K562 (cell line): Measurements from ENCODE around the gene AHCYL2. TPM values are rescaled to one million over a fixed set of nuclear protein-coding genes. Genes with fewer than 3 reads are reported as not detected.

Experiments
- ADNP ChIP-seq: fragments of 200-800 bp; sonication (Bioruptor generic); IDR thresholded peaks from 2 replicates; pipeline ENCODE4 v1.6.1; 2016; ENCODE audit warnings: missing genetic modification characterization, missing compliant biosample characterization
- ATF1 ChIP-seq, 2 experiments: fragments of 450-650 bp in 1 of 2; IDR thresholded peaks; 2 replicates each; pipeline ENCODE4 v1.6.1; 2016; ENCODE audit warnings: missing compliant biosample characterization in 1 of 2, missing genetic modification characterization in 1 of 2
- BRD9 ChIP-seq: fragments of 450-650 bp; IDR thresholded peaks from 2 replicates; pipeline ENCODE4 v1.6.1; 2018; ENCODE audit warnings: low read depth; ENCODE audit not compliant: partially characterized antibody
- CREM ChIP-seq: IDR thresholded peaks from 2 replicates; pipeline ENCODE4 v1.6.1; 2014; ENCODE audit warnings: antibody characterized with exemption, low read depth
- ESRRB ChIP-seq: fragments of 250-450 bp; sonication (Bioruptor Pico); IDR thresholded peaks from 2 replicates; pipeline ENCODE4 v1.5.0; 2020; ENCODE audit warnings: mild to moderate bottlenecking, moderate library complexity, borderline replicate concordance
- FOXK1 ChIP-seq: sonication (generic); formaldehyde crosslinking; IDR thresholded peaks from 2 replicates; pipeline ENCODE4 v1.8.0; 2022; ENCODE audit warnings: missing genetic modification reagents, mild to moderate bottlenecking, borderline replicate concordance
- FOXP1 ChIP-seq: sonication (generic); formaldehyde crosslinking; IDR thresholded peaks from 2 replicates; pipeline ENCODE4 v1.8.0; 2022; ENCODE audit warnings: mild to moderate bottlenecking, missing genetic modification reagents
- GATAD2A ChIP-seq: fragments of 450-650 bp; IDR thresholded peaks from 2 replicates; pipeline ENCODE4 v1.6.1; 2017
- HDAC2 ChIP-seq: fragments of 450-650 bp; IDR thresholded peaks from 2 replicates; pipeline ENCODE4 v1.6.1; 2016; ENCODE audit warnings: mild to moderate bottlenecking
- KLF10 ChIP-seq: fragments of 250-450 bp; sonication (Bioruptor Pico); IDR thresholded peaks from 2 replicates; pipeline ENCODE4 v1.6.1; 2021; ENCODE audit warnings: matching md5 sums
- MEF2D ChIP-seq: conservative IDR thresholded peaks from 2 replicates; pipeline ENCODE4 v1.6.1; 2016; ENCODE audit warnings: low read depth, missing genetic modification characterization, missing compliant biosample characterization
- RBM15 ChIP-seq: fragments of 200-400 bp; formaldehyde crosslinking; IDR thresholded peaks from 2 replicates; pipeline ENCODE4 v1.6.1; 2018; ENCODE audit warnings: mild to moderate bottlenecking, low read length, moderate library complexity; ENCODE audit not compliant: insufficient read depth
- SRSF7 ChIP-seq: fragments of 200-400 bp; formaldehyde crosslinking; optimal IDR thresholded peaks from 2 replicates; pipeline ENCODE3; 2017; ENCODE audit warnings: mild to moderate bottlenecking, low read depth, low read length
- TCF7L2 ChIP-seq: fragments of 150-350 bp; IDR thresholded peaks from 2 replicates; pipeline ENCODE4 v1.6.1; 2016; ENCODE audit warnings: low read depth, mild to moderate bottlenecking, low read length, moderate library complexity
- TRIM24 ChIP-seq, 2 experiments: fragments of 450-650 bp; IDR thresholded peaks; 2 replicates each; pipeline ENCODE4 v1.6.1; 2016
- ZNF134 ChIP-seq: fragments of 250-450 bp; sonication (Bioruptor Pico); conservative IDR thresholded peaks from 2 replicates; pipeline ENCODE4 v1.4.0; 2020
- ZNF146 ChIP-seq: IDR thresholded peaks from one replicate; pipeline ENCODE4 v1.6.1; 2018; ENCODE audit warnings: missing compliant biosample characterization; ENCODE audit not compliant: unreplicated experiment
- polyA plus RNA-seq, 8 experiments: library from polyadenylated mRNA; depleted of rRNA in 4 of 8; stranded (reverse) in 5 of 8; unstranded in 3 of 8; fragments of >200 nt; fragmentation: Nextera tagmentation in 2 of 8; fragmentation: Illumina TruSeq in 1 of 8; extraction: Ambion mirVana in 2 of 8; extraction: Trizol in 1 of 8; gene quantifications; 2 replicates each; pipeline versions ENCODE4 v1.2.1 to v1.2.3, GENCODE V29; 2011 to 2014; ENCODE audit warnings: inconsistent platforms in 1 of 8, missing spikeins in 1 of 8
- total RNA-seq, 7 experiments: library from RNA; depleted of rRNA in 6 of 7; stranded (reverse); fragments of >200 nt in 6 of 7; fragmentation: Illumina TruSeq in 2 of 7; extraction: Trizol in 2 of 7; gene quantifications; 2 replicates each; pipeline versions ENCODE4 v1.2.1 to v1.2.3, GENCODE V29; 2011 to 2021; ENCODE audit warnings: low replicate concordance in 1 of 7
- TF ChIP-seq, protein P1 (sequence below): sonication (generic); formaldehyde crosslinking; IDR thresholded peaks from 2 replicates; pipeline ENCODE4 v1.8.1; 2023; ENCODE audit warnings: missing genetic modification reagents, mild to moderate bottlenecking, borderline replicate concordance
- TF ChIP-seq, protein P2 (sequence below): fragments of 450-650 bp; IDR thresholded peaks from 2 replicates; pipeline ENCODE4 v1.6.1; 2016; ENCODE audit warnings: borderline replicate concordance
- TF ChIP-seq, protein P3 (sequence below): fragments of 250-450 bp; sonication (Bioruptor Pico); IDR thresholded peaks from 2 replicates; pipeline ENCODE4 v1.5.1; 2021; ENCODE audit warnings: mild to moderate bottlenecking
- TF ChIP-seq, protein P4 (sequence below): fragments of 450-650 bp; conservative IDR thresholded peaks from 2 replicates; pipeline ENCODE4 v1.6.1; 2016; ENCODE audit warnings: missing genetic modification characterization, low read depth, mild to moderate bottlenecking, control low read depth, missing compliant biosample characterization

The AHCYL2 gene
- total and polyA plus RNA-seq, 9 of the 15 experiments (the other 6 are each of a cell fraction or from before 2014, with no cell fraction given): 0.93 to 10.5 (median 5.2) TPM

DNA sequence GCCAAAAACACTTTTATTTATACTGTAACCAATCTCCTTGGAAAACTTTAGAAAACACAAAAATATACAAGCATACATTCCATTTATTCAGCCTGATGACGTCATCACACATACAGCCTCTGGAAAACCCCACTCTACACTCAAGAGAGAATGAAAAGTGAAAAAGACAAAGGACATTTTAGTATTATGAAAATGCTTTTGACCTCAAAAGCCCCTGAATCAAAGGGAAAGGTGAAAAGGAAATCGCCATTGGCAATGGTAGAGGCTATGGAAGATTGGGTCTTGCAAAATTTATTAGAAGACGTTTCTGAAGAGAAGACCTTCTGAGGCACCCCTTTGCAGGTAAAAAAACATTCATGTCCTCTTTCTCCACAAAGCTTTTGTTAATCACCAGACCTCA, 126.5 kb downstream of the AHCYL2 start (continued):
- TF ChIP-seq, protein P1, sequence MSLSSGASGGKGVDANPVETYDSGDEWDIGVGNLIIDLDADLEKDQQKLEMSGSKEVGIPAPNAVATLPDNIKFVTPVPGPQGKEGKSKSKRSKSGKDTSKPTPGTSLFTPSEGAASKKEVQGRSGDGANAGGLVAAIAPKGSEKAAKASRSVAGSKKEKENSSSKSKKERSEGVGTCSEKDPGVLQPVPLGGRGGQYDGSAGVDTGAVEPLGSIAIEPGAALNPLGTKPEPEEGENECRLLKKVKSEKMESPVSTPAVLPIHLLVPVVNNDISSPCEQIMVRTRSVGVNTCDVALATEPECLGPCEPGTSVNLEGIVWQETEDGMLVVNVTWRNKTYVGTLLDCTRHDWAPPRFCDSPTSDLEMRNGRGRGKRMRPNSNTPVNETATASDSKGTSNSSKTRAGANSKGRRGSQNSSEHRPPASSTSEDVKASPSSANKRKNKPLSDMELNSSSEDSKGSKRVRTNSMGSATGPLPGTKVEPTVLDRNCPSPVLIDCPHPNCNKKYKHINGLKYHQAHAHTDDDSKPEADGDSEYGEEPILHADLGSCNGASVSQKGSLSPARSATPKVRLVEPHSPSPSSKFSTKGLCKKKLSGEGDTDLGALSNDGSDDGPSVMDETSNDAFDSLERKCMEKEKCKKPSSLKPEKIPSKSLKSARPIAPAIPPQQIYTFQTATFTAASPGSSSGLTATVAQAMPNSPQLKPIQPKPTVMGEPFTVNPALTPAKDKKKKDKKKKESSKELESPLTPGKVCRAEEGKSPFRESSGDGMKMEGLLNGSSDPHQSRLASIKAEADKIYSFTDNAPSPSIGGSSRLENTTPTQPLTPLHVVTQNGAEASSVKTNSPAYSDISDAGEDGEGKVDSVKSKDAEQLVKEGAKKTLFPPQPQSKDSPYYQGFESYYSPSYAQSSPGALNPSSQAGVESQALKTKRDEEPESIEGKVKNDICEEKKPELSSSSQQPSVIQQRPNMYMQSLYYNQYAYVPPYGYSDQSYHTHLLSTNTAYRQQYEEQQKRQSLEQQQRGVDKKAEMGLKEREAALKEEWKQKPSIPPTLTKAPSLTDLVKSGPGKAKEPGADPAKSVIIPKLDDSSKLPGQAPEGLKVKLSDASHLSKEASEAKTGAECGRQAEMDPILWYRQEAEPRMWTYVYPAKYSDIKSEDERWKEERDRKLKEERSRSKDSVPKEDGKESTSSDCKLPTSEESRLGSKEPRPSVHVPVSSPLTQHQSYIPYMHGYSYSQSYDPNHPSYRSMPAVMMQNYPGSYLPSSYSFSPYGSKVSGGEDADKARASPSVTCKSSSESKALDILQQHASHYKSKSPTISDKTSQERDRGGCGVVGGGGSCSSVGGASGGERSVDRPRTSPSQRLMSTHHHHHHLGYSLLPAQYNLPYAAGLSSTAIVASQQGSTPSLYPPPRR (CRISPR knock-in tag): no peak
- TF ChIP-seq SRSF7 (no peak), HDAC2 (no peak), ATF1 (CRISPR knock-in tag; IDR thresholded peaks at IDR 0.05) (peak; percentile 38; the same call in 1 of the 2 replicates), ATF1 (tag; IDR thresholded peaks at IDR 0.05) (peak; percentile 93), ZNF134 (CRISPR knock-in tag) (no peak), CREM (peak; percentile 79), TRIM24 (IDR thresholded peaks at IDR 0.05) (no peak), GATAD2A (no peak), ESRRB (no peak), MEF2D (tag) (no peak), RBM15 (no peak), ADNP (tag) (no peak), BRD9 (no peak), KLF10 (CRISPR knock-in tag) (no peak), ZNF146 (no peak), FOXP1 (CRISPR knock-in tag) (no peak), TCF7L2 (no peak), FOXK1 (CRISPR knock-in tag) (no peak)
- TF ChIP-seq, protein P2, sequence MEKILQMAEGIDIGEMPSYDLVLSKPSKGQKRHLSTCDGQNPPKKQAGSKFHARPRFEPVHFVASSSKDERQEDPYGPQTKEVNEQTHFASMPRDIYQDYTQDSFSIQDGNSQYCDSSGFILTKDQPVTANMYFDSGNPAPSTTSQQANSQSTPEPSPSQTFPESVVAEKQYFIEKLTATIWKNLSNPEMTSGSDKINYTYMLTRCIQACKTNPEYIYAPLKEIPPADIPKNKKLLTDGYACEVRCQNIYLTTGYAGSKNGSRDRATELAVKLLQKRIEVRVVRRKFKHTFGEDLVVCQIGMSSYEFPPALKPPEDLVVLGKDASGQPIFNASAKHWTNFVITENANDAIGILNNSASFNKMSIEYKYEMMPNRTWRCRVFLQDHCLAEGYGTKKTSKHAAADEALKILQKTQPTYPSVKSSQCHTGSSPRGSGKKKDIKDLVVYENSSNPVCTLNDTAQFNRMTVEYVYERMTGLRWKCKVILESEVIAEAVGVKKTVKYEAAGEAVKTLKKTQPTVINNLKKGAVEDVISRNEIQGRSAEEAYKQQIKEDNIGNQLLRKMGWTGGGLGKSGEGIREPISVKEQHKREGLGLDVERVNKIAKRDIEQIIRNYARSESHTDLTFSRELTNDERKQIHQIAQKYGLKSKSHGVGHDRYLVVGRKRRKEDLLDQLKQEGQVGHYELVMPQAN: no peak
- TF ChIP-seq, protein P3, sequence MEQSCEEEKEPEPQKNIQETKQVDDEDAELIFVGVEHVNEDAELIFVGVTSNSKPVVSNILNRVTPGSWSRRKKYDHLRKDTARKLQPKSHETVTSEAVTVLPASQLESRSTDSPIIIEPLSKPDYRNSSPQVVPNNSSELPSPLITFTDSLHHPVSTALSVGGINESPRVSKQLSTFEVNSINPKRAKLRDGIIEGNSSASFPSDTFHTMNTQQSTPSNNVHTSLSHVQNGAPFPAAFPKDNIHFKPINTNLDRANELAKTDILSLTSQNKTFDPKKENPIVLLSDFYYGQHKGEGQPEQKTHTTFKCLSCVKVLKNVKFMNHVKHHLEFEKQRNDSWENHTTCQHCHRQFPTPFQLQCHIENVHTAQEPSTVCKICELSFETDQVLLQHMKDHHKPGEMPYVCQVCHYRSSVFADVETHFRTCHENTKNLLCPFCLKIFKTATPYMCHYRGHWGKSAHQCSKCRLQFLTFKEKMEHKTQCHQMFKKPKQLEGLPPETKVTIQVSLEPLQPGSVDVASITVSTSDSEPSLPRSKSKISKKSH (CRISPR knock-in tag): no peak
- TF ChIP-seq, protein P4, sequence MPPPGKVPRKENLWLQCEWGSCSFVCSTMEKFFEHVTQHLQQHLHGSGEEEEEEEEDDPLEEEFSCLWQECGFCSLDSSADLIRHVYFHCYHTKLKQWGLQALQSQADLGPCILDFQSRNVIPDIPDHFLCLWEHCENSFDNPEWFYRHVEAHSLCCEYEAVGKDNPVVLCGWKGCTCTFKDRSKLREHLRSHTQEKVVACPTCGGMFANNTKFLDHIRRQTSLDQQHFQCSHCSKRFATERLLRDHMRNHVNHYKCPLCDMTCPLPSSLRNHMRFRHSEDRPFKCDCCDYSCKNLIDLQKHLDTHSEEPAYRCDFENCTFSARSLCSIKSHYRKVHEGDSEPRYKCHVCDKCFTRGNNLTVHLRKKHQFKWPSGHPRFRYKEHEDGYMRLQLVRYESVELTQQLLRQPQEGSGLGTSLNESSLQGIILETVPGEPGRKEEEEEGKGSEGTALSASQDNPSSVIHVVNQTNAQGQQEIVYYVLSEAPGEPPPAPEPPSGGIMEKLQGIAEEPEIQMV (tag): no peak
